DOHH2 (cell line): ENCODE data around the gene HCFC1R1.

Source experiments
- CTCF ChIP-seq: fragments of 200-600 bp; sonication (generic); IDR thresholded peaks from one replicate; pipeline ENCODE4 v1.5.1; 2014; ENCODE audit warnings: antibody characterized with exemption, mild to moderate bottlenecking, low read depth, low read length; ENCODE audit not compliant: poor library complexity, severe bottlenecking
- EZH2phosphoT487 ChIP-seq: fragments of 200-600 bp; sonication (generic); IDR thresholded peaks from 2 replicates; pipeline ENCODE4 v1.6.1; 2017; ENCODE audit warnings: borderline replicate concordance, mild to moderate bottlenecking, antibody characterized with exemption, low read length, moderate library complexity, mixed read lengths

- TF ChIP-seq CTCF (no peak), EZH2phosphoT487 (no peak)
Observed at GRCh38 chr16:3023415-3023668, 400 bp downstream of the HCFC1R1 start.
